ELF-1 (cell line): ENCODE measurements around the gene RGS3.
A peak's percentile ranks its signal among the peaks of the same experiment; 100 is the strongest.

Source experiments
- DNase-seq: peaks from one replicate; pipeline ENCODE4 v3.0.0-alpha.2; 2016; ENCODE audit warnings: low read depth, low spot score

The RGS3 gene

DNA sequence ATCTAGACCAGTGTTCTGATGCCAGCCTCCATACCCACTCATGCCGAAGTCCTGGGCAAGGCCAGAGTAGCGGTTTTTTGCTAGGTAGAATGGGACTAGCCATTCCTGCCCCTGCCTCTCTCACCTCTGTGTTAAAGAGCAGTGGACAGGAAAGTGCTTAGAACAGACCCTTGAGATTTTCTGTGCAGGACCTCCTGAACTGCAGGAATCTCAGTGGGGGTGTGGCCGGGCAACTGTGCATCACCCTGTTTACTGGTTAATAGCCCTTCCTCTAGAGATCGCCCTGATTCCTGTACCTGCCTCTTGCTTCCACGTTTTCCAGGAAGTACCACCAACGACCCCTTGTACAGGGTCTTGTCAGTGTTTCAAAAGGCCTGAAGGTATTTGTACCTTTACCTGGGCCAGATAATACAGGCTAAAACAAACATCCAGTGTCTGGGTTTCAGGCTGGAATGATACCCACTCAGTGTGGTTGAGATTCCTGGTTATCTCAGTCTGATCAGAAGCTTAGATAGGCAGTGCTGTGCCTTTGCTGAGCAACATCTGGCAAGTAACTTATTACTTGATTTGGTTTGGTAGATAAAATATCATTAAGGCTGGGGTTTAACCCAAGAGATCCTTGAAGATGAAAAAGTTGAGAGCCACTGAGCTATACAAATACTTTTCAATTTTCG, 65.9 kb downstream of the RGS3 start:
- no peak for DNase-seq

DNA sequence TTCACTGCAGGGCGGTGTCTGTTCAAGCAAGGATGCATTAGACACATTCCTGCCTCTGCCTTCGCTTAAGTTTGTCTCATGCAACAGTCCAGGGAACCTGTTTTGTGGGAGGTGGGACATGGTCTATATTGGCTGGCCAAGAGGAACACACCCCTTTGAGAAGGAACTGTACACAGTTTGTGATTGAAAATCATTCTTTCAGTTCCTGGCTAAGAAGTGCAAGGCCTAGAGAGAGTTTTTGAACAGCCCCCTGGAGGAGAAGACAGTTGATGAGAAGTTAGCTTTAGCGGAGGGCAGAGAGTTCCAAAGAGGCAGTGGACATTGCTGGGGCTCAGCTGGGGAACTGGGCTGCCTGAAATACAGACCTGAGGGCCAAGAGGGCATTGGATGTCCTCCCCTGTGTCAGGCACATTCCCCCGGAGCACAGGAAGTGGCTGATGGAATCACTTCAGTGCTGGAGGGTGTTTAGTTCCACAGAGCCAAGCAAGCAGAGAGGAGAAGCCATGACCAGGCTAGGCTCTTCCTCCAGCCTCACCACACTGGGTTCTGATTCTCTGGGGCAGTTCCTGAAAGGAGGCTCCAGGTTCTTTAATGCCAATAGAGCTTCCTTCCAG, 66.6 kb downstream of the RGS3 start:
- DNase-seq = no peak

DNA sequence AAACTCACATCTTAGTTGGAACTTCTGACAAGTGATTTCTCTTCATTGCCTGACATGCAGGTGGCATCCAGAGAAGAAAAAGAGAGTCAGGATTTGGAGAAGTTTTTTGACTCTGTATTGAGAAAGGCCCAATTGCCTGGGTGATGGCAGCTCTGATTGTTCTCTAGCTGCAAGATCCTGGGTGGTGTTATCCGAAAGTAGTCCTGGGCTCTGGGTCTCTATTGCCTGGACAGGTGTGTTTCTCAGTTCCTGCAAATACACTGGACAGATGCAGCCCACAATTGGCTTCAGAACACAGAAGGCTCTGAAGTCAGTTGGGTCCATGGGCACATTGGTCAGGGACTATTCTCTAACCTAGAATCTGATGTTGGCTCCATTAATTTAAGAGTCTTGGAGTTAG, 67.4 kb downstream of the RGS3 start:
- no peak for DNase-seq

DNA sequence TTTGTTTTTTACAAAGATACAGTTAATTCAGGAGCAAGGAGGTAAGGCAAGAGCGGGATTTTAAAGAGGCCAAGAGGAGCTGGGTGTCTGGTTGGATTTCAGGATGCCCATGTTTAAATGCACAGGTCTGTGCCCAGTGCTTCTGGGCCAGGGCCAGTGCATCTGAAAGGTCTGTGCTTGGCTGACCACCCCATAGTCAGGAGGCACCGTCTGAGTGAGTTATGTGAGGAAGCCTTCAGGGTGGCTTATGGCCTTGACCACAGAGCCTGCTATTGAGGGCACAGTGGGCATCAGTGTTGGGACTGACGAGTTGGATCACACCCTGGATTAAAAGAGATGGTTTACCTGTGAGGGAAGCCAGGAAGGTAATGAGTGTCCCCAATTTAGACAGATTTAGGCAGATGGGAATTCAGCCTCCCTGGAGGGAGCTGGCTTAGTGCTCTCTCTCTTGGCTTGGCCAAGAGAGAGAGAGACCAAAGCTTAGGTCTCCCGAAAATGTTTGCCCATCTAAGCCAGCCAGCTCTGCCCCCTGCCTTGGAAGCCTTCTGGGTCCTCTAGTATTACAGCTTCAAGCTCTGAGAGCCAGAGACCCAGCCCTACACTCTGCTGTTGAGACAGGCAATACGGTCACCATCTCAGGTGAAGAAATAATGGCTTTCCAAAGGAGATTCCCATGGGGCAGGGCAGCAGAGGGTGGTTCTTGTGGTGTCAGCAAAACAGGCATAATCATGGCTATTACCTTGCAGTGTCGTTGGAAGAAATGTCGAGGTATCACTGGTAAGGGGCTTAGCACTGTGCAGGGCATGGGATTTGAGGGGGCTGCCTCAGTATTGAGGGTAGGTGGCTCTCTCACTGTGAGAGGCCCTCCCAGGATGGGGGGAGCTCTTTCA, 68.6 kb downstream of the RGS3 start:
- DNase-seq = no peak

DNA sequence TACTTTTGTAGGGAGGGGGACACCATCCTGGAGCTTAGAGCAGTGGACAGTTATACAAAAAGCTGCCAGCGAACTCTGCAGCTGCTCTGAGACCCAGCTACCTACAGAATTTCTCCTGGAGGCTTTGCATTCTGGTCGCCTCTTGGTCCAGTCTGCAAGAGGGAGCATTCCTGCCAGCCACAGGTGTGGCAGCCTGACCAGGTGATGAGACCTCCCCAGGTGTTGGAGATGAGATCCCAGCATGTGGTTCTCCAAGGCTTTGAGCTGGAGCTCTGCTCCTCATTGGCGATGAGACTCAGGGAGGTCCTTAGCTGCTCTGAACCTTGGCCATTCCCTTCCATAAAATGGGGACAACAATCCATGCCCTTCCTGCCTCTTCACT, 69.3 kb downstream of the RGS3 start:
- DNase-seq = no peak

DNA sequence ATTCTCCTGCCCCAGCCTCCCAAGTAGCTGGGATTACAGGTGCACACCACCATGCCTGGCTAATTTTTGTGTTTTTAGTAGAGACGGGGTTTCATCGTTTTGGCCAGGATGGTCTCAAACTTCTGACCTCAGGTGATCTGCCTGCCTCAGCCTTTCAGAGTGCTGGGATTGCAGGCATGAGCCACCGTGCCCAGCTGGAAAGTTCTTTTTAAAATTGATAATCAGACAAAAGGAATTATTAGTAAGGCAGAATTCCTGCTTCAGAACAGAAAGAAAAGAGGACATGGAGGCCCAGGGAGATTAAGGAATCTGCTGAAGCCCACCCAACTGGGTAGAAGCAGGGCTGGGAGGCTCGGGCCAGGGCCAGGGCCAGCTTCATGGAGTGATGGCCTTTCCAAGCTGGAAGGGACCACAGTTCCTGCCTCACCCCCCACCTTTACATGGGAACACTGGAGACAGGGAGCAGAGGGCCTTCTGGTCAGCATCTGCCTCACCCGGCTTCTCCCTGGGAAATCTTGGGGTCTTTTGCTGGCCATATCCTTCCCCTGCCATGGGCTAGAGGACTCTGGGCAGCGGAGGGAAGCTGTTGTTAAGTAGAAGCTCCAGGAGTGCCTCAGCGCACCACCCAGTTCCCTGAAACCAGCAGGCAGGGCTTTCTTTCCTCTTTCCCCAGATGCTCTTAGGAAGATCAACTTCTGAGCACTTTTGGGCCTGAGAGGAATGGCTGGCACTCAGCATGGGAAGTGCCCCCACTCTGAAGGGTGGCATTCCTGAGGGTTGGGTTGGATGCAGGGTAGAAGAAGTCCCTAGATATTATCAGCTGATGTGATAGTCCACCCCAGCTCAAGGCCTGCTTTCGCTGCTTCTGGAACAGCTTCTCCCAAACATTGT, 70.1 kb downstream of the RGS3 start:
- no peak for DNase-seq

DNA sequence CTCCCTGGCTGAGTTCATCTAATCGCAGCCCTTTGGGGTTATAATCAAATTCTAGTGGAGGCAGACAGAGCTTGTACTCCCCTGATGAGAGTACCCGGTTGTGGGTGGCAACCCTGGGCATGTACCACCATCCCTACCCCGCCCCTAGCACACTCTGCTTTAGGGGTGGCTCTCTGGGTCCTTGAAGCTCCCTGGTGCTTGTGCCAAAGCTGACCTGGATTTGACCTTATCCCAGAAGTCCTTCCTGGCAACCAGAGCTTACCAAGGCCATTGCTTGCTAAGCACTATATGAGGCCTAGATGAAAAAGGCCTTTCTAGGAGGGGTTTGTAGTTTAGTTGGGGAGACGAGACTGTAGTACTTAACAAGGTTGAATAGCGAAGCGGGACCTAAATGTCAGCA, 72.2 kb downstream of the RGS3 start:
- no peak for DNase-seq

DNA sequence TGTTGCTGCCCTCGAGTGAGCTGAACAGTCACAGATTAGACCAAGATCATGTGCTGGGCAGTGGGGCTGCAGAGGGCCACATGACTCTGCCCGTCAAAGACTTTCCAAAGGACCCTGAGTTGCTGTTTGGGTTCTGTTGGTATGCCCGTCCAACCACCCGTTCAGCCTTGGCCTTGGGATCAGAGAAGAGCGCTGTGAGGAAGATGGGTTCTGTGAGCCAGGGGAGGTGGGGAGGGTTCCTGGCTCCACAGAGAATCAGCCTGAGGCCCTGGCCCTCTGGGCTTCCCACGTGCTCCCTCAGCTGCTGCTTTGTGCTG, 72.6 kb downstream of the RGS3 start:
- DNase-seq = no peak

DNA sequence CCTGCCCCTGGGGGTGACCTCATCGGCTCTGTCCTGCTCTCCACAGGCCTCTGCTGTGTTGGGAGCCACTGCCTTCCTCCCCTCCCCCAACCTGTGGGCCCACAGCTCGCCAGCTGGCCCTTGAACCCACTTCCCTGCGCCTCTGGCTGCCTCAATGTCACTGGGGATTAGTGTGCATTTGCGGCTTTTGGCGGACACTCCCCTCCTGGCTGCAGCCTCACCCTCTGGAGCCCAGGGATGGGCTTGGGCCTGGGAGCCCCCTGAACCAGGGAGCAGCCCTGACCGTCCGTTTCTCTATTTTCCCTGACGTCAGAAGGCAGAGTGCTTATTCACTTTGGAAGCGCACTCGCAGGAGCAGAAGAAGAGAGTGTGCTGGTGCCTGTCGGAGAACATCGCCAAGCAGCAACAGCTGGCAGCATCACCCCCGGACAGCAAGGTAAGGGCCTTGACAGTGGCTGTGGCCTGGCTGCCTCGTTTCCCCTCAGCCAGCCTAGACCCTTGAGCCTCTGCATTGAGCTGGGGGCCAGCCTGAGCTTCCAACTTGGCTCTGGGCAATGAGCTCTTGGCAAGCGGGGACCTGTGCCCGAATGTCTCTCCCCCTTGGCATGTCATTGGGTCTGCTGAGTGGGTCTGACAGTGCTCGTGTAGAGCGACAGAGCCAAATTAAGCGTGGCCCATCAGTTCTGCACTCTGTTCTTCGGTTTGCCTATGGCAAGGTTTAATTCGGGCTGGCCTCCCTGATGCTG, 73.1 kb downstream of the RGS3 start:
- DNase-seq = peak; percentile 68

DNA sequence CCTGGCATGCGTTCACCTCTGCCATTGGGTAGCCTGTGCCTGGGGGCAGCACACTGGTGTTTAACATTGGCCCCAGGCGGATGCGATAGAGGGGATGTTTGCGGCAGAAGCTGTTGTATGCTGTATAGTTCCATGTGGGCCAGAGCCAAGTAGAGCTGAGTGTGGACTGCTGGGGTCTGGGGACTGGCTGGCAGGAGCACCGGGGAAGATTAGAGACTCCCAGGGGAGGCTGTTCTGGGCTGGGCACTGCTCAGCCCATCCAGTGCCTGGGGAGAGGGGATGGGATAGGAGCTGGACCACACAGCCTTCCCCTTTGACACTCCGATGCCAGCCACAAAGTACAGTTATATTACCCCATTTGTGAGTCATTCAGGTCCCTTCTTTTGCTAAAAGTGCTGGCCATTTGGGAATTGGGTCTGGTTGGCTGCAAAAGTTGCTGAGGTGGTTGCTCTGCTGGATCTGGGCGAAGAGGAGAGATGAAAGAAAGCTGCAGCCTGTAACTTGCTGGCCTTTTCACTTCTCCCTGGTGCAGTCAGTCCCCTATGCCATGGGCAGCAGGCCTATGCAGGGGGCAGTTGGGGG, 73.8 kb downstream of the RGS3 start:
- no peak for DNase-seq

DNA sequence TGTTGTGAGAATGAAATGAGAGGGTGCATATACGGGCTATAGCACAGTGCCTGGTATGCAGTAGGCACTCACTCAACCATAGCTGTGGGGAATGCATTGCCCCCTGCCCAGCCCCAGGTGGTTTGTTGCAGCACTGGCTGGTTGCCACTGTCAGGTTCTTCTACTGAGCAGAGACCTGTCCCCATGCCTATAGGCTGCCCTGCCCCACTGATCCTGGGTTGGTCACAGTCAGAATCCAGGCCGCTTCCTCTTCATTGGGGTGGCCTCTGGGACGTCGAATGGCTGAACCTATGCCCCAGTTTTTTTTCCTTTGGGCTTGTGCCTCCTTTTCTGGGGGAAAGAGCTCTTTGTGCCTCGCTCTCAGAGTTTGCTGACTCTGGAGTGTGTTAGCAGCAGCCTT, 74.6 kb downstream of the RGS3 start:
- DNase-seq = no peak

DNA sequence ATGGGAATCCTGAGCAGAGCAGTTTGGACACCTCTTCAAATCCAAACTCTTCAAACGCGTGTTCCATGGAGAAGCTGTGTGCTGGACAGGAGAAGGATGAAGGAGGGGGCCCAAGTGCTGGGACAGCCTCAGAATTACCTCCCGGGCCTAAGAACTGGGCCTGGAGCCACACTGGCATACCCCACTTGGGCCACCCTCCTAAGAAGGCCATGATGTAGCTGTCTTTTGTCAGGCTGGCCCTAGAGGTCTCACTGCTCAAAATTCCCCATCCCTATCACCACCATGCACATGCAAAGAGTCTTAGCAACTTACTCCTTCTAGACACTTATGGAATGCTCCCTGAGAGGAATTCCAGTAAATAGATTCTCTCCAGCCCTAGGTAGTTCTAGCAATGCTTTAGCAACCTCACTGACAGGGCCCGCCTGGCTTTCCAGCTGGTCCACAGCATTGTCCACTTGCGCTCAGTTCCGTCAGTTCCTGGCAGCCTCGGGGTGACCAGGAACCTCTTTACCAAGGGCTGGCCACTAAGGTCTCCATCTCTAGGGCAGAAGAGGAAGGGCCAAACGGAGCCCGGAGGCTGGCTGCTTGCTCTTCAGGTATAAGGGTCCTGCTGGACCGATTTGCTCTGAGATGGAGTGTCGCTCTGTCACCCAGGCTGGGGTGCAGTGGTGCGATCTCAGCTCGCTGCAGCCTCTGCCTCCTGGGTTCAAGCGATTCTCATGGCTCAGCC, 75.3 kb downstream of the RGS3 start:
- no peak for DNase-seq

DNA sequence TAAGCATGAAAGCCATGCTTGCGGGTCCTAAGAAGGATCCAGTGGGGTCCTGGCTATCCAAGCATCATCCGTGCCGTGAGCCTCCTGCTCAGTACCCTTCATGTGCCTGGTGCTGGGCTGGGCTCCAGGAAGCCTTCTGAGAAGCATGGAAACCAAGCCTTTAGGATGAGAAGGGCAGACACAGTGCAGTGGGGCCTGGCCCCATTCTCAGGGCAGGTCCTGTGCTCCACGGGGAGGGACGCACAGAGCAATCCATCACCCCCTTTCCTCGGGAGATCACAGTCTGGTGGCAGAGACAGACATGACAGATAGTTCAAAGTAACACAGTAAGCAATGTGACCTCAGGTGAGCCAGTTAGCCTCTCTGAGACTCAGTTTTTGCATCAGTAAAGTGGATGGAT, 76.9 kb downstream of the RGS3 start:
- no peak for DNase-seq

DNA sequence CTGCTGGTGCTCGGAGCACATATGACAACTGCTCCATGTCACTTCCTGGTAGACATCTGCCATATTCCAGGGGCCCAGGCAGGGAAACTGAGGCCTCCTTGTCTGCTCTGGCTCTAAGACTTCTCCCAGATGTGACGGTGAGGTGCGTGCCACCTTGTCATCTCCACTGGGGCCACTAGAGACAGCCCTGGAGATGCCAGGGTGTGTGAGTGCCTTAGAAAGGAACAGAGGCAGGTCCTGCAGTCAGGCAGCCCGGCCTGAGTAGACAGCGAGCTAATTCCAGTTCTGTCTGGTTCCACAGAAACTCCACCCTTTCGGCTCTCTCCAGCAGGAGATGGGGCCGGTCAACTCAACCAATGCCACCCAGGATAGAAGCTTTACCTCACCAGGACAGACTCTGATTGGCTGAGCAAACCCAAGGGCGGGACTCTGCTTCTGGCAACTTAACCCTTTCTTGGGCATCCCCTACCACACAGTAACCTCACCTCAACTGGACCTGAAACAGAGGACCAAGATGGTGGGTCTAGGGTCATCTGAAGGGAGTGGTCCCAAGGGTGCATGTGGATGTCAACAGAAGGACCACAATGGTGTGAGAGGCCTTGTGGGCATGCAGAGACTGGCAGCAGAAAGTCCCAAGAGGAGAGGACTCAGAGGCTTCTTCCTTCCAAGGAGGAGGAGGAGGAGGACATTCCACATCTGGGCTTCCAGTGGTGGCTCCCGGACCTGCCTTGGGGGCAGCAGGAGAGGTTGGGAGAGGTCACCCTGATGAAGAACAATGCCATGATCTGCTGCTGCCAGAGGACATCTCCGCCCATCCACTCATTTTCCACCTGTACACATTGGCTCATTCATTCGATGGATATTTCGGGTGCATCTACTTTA, 77.7 kb downstream of the RGS3 start:
- peak; percentile 94 for DNase-seq

DNA sequence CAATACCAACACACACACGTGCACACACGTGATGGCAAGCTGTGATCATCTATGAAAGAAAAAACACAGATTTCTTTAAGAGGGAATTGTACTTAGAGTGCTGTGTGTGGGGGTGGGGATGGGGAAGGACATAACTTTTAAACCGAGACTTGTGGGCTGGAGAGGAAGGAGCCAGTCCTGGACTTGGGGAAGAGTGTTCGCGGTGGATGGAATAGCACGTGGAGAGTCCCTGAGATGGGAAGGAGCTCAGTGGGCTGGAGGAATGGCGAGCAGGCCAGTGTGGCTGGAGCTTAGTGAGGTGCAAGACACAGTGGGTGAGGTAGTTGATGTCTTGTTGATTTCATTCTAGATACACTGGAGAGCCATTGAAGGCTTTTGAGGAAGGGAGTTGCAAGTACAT, 78.5 kb downstream of the RGS3 start:
- DNase-seq = no peak

DNA sequence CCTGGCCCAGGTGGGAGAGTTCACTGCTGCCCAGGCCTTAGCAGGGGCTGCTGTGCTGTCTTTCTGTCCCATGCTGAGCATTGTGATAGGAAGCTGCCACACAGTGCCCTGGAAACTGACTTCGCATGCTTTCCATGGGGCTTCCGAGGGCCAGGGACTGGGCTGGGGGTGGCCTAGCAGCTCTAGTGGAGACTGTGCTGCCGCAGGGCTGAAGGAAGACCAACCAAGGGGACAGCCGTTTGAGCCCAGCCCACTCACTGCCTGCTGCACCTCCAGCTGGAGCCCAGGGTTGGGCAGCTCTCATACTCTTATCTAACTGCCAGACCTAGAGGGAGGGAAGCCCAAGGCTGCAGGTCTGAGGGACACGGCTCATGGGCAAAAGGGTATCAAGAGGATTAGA, 79.2 kb downstream of the RGS3 start:
- no peak for DNase-seq

DNA sequence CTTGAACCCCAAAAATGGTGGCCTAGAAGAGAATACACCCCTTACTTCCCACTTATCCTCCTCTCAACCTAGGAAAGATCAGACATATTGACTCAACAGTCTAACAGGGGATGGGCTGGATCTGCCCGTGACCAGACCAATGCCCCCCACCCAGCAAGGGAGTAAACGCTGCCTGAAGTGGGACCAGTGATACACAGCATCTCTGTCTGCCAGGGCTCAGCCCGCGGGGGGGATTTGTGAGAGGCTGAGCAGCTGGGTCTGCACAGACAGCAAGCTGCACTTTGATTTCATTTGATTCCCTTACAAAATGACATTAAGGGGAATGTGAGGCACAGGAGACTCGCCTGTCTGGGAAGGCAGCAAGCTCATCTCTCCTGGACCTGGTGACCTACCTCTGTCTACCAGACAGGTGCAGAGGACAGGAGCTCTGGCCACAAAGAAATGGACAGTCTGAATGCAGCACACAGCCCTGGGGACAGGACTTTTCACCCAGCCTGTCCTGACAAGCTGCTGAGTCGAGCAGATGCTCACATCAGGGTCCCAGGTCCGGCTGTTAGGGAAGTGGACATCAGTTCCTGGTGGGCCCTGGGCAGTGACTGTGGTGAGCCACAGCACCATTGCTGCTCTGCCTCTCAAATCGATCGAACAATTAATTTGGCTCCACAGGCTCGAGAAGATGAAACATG, 79.9 kb downstream of the RGS3 start:
- DNase-seq = no peak

DNA sequence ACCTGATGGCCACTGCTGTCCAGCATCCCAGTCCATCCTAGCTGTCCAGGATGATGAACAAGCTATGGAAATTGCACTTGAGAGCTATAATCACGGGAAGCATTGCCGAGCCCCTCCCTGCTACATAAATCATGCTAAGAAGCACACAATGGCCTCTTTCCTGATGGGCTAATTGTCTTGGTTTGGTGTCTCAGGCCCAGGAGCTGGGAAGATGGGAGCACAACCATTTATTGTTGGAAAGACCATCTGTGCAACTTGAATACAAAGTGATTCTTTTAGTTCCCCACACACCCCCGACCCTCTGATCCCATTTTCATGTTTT, 80.4 kb downstream of the RGS3 start:
- DNase-seq = no peak

DNA sequence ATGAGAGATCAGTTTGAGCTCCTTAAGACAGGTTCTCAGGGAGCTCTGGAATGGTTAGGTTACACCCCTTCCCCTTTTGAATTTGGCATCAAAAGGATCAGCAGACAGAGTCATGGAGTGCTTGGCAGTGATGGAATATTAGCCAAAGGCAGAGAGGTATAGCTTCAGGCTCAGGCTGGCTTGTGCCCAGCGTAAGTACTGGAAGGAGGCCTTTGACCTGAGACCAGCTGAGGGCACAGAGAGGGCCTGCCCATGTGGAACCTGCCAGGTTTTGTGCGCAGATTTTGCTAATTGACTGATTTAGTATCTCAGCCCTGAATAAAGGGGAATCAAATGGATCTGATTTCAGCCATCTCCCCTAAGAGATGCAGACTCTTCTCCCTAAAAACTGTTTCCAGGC, 81.5 kb downstream of the RGS3 start:
- DNase-seq = no peak
